Thoracic aorta (tissue), 2 donors: ENCODE results near the gene RFX7. TPM values are rescaled to one million over a fixed set of nuclear protein-coding genes. Genes with fewer than 3 reads are reported as not detected.

Experiments
- ATAC-seq: fragments of 150-250 bp; one replicate; pipeline ENCODE4 v1.8.0; 2017; ENCODE audit warnings: low read depth; ENCODE audit not compliant: insufficient number of reproducible peaks, low FRiP score
- DNase-seq: peaks from one replicate; pipeline ENCODE4 v3.0.0-alpha.2; 2020; ENCODE audit warnings: low spot score
- H3K27ac ChIP-seq, 2 donors: fragments of 200-600 bp; sonication (generic); 1 replicate in 1 of 2; 2 replicates in 1 of 2; pipeline ENCODE4 v1.5.1; 2016; ENCODE audit warnings: mild to moderate bottlenecking in 2 of 2, moderate library complexity in 2 of 2
- H3K27me3 ChIP-seq: fragments of 200-600 bp; sonication (generic); replicated peaks from 2 replicates; pipeline ENCODE4 v1.6.0; 2016; ENCODE audit warnings: mild to moderate bottlenecking; ENCODE audit not compliant: insufficient read depth
- H3K36me3 ChIP-seq: fragments of 200-600 bp; sonication (generic); one replicate; pipeline ENCODE4 v1.5.1; 2016
- H3K4me1 ChIP-seq, 2 donors: fragments of 200-600 bp; sonication (generic); 1 replicate in 1 of 2; 2 replicates in 1 of 2; pipeline versions ENCODE4 v1.5.1 to v1.6.0; 2016; ENCODE audit warnings: low read depth in 2 of 2, mild to moderate bottlenecking in 1 of 2; ENCODE audit not compliant: control insufficient read depth in 1 of 2
- H3K4me3 ChIP-seq: fragments of 200-600 bp; sonication (generic); 2 replicates; pipeline ENCODE4 v1.5.1; 2016; ENCODE audit warnings: mild to moderate bottlenecking
- H3K9me3 ChIP-seq: fragments of 200-600 bp; sonication (generic); 2 replicates; pipeline ENCODE4 v1.5.1; 2016
- CTCF ChIP-seq: fragments of 200-600 bp; sonication (generic); IDR thresholded peaks from one replicate; pipeline ENCODE4 v1.5.1; 2019; ENCODE audit warnings: antibody characterized with exemption
- total RNA-seq, 2 donors: library from RNA; depleted of rRNA; stranded (reverse); fragments of >200 nt; gene quantifications; one replicate each; pipeline versions ENCODE4 v1.1.0 to v1.2.3, GENCODE V29; 2016

RFX7 gene
- total RNA-seq, 2 donors from 2014 or later, result 7.0 to 8.0 TPM

GRCh38 chr15:56076640-56077039 is 167.0 kb downstream of the RFX7 start:
- DNase-seq (no peak), ATAC-seq (no peak)
- Histone ChIP-seq H3K4me1 (peaks cover 0 to 9% of the 10 kb centered on the region in 2 donors), H3K36me3 (no peaks in the 10 kb centered on the region), H3K4me3 (no peak overlapping the region), H3K27me3 (no peaks in the 10 kb centered on the region), H3K9me3 (no peaks in the 10 kb centered on the region), H3K27ac (no peak overlapping the region)
- no peak for TF ChIP-seq CTCF

DNA sequence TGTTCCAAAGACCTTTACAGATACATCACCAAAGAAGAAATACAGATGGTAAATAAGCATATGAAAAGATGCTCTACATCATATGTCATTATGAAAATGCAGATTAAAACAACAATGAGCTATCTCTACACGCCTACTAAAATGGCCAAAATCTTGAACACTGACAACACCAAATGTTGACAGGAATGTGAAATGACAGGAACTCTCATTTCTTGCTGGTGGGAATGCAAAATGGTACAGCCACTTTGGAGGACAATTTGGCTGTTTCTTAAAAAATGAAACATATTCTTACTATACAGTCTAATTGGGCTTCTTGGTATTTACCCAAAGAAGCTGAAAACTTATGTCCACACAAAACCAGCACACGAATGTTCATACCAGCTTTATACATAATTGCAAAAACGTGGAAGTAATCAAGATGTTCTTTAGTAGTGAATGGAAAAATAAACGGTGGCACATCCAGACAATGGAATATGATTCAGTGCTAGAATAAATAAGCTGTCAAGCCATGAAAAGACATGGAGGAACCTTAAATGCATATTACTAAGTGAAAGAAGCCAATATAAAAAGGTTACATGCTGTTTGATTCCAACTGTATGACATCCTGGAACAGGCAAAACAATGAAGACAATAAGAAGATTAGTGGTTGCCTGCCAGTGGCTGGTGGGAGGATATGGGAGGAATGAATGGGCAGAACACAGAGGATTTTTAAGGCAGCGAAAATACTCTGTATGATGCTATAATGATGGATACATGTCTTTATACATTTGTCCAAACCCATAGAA is 169.0 kb downstream of the RFX7 start:
- DNase-seq, result no peak
- no peak for TF ChIP-seq CTCF
- Histone ChIP-seq H3K9me3 (no peaks in the 10 kb centered on the region), H3K4me1 (peaks cover 0 to 9% of the 10 kb centered on the region in 2 donors), H3K27ac (no peak overlapping the region), H3K4me3 (no peak overlapping the region), H3K36me3 (no peaks in the 10 kb centered on the region), H3K27me3 (no peaks in the 10 kb centered on the region)
- no peak for ATAC-seq

GRCh38 chr15:56064152-56064551 is 179.5 kb downstream of the RFX7 start:
- no peaks in the 10 kb centered on the region for H3K4me1 ChIP-seq
- no peak overlapping the region for H3K27ac ChIP-seq
- DNase-seq, result no peak
- H3K9me3 ChIP-seq, result no peaks in the 10 kb centered on the region
- H3K36me3 ChIP-seq, result no peaks in the 10 kb centered on the region
- TF ChIP-seq CTCF, result no peak
- H3K4me3 ChIP-seq, result no peak overlapping the region
- no peak for ATAC-seq
- H3K27me3 ChIP-seq, result no peaks in the 10 kb centered on the region

DNA sequence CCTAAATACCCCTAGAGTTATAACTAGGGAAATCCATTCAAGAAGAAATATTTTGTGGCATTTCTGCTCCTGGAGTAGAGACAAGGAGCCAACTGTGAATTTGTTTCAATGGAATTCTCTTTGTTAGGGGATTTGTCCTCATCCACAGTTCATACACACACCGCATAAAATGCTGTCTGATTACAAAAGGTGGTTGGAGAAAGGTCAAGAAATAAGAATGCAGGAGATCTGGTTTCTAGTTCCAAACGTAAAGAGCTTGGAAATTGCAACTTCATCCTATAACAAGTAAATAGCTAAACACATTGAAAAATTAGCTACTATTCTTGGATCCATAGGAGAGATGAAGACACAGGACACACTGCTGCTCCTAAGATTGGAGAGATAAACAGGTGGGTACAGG is 184.0 kb downstream of the RFX7 start:
- H3K4me3 ChIP-seq, result no peak overlapping the region
- DNase-seq, result no peak
- no peaks in the 10 kb centered on the region for H3K27me3 ChIP-seq
- no peak for ATAC-seq
- no peaks in the 10 kb centered on the region for H3K36me3 ChIP-seq
- H3K9me3 ChIP-seq, result no peaks in the 10 kb centered on the region
- no peak for TF ChIP-seq CTCF
- no peaks in the 10 kb centered on the region for H3K4me1 ChIP-seq
- H3K27ac ChIP-seq, result no peak overlapping the region

GRCh38 chr15:56058986-56059385 is 184.7 kb downstream of the RFX7 start:
- Histone ChIP-seq H3K4me1 (no peaks in the 10 kb centered on the region), H3K9me3 (no peaks in the 10 kb centered on the region), H3K27me3 (no peaks in the 10 kb centered on the region), H3K27ac (no peak overlapping the region), H3K36me3 (no peaks in the 10 kb centered on the region), H3K4me3 (no peak overlapping the region)
- DNase-seq, result no peak
- TF ChIP-seq CTCF, result no peak
- no peak for ATAC-seq
